Endometrial microvascular endothelial cells (primary cell): ENCODE measurements around the gene PCSK2. TPM values are rescaled to one million over a fixed set of nuclear protein-coding genes. Genes with fewer than 3 reads are reported as not detected.
"Not testable (repeated sequence)": the region's sequence is repeated elsewhere in the genome, so short reads cannot be mapped to it uniquely, and the experiment has no call there.

Experiments
- in situ Hi-C: cut with HindIII; loops from 2 replicates; pipeline ENCODE4 v1.10.0; 2017; ENCODE audit warnings: low sequenced_read_pairs, low pct_unique_long_range_greater_than_20kb; ENCODE audit errors: inconsistent ontology term
- total RNA-seq: library from RNA; depleted of rRNA; stranded (reverse); fragments of >200 nt; gene quantifications from one replicate; pipeline ENCODE4 v1.2.3, GENCODE V29; 2015; ENCODE audit errors: inconsistent ontology term

Gene PCSK2, protein sequence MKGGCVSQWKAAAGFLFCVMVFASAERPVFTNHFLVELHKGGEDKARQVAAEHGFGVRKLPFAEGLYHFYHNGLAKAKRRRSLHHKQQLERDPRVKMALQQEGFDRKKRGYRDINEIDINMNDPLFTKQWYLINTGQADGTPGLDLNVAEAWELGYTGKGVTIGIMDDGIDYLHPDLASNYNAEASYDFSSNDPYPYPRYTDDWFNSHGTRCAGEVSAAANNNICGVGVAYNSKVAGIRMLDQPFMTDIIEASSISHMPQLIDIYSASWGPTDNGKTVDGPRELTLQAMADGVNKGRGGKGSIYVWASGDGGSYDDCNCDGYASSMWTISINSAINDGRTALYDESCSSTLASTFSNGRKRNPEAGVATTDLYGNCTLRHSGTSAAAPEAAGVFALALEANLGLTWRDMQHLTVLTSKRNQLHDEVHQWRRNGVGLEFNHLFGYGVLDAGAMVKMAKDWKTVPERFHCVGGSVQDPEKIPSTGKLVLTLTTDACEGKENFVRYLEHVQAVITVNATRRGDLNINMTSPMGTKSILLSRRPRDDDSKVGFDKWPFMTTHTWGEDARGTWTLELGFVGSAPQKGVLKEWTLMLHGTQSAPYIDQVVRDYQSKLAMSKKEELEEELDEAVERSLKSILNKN
- not detected for total RNA-seq

DNA sequence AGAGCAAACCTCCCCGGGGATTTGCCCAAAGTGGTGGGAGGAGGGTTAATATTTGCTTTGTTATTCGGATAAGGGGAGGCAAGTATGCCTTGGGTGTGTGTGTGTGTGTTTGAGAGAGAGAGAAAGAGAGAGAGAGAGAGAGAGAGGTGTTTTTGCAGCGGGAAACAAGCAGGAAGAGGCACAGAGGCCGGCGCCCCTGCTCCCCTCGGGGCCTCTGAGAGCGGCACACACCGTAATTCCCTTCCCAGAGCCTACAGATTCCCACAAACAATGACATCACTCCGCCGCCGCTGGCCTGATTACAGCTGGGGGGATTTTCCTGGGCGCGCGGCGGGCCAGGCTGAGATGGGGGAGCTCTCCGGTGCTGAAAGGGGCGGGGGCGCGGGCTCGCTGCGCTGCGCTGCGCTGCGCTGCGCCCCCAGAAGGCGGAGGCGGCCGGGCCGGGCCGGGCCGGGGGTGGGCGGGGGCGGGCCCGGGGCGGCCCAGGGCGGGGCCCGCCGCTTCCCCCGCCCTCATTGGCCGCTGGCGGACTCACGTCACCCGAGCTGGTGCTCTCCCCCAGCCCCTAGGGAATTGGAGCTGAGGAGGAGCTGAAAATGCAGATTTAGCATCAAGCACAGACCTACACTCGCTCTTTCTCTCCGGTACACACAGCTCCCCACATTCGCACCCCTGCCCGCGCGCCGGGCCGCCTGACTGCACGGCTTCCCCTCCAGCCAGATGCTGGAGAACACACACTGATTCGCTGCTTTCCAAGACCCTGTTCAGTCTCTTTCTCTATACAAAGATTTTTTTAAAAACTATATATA lies at the start of gene PCSK2:
Gene PCSK2, plus strand, starts transcription at position 631 of the 809 bp plus-strand sequence. CDS start 266 bp downstream, outside the sequence.
- in situ Hi-C loops = no loop called here

DNA sequence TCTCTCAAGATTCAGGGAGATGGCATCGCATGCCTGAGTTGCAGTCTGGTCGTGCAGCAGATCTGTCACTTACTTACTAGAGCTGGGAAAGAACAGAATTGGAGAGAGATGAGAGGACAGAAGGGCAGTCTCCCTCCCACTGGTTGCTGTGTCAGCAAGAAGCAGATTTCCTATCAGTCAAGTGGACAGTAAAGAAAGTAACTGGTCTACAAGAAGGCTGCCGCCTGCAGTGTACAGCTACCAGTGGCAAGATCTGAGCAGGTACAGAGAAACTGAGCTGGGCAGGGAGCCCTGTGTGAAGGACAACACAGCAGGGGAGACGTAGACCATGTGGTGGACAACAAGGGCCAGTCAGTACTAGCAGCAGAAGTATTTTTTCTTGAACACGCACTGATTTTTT lies 49.5 kb upstream of the PCSK2 start:
- in situ Hi-C loops = no loop called here

- in situ Hi-C loops = no loop called here
These were observed 47.0 kb upstream of the PCSK2 start for GRCh38 chr20:17179840-17180239.

DNA sequence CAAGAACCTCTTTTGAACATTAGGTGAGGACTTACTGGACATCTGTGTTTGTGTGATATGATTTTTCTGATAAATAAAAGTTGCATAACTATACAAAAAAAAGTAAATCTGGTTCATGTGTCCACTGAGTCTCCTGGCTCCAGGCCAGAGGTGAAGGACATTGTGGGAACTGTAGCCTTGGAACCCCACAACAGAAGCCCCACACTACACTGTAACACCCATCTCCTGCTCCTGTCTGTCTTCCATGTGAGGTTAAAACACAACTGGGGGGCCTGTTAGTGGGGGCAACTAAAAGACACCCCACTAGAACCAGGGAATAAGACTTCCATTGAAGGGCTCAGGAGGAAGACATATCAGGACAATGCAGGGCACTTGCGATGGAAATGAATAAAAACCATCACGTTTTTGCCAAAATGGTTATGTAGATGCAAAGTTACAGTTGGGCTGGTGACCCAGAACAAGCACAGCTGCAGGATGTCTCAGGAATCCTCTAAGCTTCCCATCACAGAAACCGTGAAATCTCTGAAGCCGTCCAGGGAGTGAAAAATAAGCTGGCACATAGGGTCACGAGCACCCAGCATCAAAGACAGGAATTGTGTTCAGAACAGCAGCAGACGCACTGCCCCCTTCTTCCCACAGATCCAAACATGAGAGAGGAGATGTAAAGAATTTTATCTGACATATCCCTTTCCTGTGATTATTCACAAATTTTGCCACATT lies 36.7 kb upstream of the PCSK2 start:
- in situ Hi-C loops = no loop called here

DNA sequence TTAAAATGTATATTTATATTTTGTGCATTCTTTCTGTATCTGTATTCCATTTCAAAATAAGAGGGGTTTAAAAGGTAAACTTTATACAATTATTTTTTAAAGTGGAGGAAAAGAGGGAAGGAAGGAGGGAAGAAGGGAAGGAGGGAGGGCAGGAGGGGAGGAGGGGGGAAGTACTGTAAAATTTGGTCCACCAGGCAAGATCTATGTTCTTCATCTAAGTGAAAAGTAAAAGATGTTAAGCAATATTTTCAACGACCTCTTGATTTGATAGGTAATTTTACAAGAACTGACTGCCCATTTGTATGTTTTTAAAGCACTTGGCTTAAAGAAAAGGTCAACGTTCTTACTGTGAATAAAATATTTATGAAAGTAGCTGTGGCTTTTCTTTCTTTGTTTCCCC lies 29.8 kb upstream of the PCSK2 start:
- in situ Hi-C loops = no loop called here

DNA sequence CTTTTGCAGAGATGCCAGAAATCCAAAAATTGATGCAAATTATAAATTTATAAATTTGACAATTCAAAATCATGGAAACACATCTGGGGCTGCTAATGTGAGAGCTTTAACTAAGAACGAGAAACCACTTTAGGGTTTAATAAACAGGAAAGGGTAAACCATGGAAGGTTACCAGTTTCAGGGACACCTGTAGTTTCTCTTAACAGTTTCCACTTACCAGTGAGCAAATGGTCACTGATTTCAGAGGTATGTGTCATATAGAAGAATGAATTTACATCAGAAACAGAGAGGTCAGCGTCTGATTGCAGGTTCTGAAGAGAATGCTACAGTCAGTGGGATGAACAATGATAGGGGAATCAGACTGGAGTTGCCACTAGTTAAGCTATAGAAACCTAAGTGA lies 24.8 kb upstream of the PCSK2 start:
- in situ Hi-C loops = no loop called here

DNA sequence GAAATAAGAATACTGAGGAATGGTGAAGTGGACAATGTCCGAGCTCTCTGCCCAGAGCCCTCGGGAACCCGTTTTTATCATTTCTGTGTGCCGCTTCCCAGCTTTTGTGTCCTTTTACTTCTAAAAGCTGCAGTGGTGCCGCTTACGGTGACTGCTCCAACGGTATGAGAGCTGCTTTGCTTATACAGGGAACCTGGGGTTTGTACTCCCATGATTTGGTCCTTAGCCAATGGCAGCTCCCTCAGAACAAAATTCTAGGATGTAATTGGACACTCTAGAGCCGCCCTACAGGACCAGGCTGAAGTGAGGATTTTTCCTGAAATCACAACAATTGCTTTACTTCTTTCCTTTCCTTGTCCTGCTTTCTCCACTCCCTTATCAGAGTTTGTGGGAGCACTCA lies 24.2 kb upstream of the PCSK2 start:
- in situ Hi-C loops = no loop called here

- in situ Hi-C loops = no loop called here
These were observed 21.6 kb upstream of the PCSK2 start for GRCh38 chr20:17205084-17205813.

- in situ Hi-C loops = no loop called here
These were observed 16.5 kb upstream of the PCSK2 start for GRCh38 chr20:17210387-17210786.

DNA sequence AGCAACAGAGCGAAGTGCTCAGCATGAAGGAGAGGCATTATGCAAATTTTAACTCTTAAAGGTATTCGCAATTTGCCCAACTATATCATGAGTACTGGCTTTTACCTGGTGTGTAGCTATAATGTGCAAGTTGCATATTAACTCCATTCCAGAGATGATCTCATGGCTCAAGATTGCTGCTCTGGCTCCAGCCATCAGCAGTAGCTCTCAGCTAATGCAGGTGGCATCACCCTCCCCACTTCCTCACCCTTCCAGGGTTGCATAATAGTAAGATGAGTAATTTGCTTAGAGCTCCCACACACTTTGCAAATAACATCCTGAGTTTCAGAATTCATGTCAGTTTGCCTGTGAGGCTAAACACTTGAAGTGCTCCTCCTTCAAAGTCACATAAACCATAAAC lies 15.9 kb upstream of the PCSK2 start:
- in situ Hi-C loops = no loop called here

DNA sequence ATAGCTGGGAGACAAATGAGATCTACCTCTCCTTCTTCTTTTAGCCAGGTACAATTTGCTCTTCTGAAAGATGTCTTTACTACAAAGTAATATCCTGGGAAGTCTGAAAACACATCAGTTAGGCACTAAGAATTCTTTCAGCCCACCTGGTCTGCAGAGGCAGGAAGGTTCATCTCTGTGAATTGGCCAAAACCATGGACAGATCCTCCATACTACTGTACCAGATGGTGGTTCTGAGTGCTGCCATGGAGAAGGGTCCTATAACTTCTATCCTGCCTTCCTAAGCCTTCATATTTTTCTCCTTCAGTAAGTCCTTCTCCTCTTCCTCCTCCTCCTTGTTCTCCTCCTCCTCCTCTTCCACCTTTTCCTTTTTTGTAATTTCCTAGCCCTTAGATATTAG lies 11.7 kb upstream of the PCSK2 start:
- in situ Hi-C loops = no loop called here

DNA sequence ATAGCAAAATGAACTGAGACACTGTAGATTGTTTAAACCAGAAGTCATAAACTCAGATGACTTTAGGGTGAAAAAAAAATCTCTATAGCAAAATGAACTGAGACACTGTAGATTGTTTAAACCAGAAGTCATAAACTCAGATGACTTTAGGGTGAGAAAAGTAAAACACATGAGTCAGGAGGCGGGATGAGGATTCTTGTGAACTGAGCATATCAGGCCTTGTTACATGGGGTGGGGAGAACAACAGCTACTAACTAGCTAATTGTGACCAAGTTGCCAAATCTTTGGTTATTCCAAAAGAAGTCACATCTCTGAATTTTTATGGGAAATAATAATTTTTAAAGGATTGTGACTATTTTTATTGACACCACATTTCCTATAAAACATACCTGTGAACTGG lies 7.0 kb upstream of the PCSK2 start:
- in situ Hi-C loops = not testable (repeated sequence)

DNA sequence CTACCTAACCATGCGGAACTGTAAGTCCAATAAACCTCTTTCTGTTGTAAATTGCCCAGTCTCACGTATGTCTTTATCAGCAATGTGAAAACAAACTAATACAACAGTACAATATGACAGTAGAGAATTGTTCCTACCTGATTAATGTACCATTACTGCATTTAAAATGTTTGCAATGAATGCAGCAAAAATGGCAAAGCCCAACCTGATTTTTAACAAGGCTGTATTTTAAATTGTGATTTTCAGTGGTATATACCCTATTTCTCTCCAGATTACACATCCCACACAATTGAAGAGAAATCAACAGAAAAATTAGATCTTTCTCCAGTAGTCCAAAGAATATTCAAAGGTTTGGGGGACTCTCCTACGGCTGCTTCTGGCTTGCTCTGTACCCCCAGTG lies 3.3 kb upstream of the PCSK2 start:
- in situ Hi-C loops = no loop called here

DNA sequence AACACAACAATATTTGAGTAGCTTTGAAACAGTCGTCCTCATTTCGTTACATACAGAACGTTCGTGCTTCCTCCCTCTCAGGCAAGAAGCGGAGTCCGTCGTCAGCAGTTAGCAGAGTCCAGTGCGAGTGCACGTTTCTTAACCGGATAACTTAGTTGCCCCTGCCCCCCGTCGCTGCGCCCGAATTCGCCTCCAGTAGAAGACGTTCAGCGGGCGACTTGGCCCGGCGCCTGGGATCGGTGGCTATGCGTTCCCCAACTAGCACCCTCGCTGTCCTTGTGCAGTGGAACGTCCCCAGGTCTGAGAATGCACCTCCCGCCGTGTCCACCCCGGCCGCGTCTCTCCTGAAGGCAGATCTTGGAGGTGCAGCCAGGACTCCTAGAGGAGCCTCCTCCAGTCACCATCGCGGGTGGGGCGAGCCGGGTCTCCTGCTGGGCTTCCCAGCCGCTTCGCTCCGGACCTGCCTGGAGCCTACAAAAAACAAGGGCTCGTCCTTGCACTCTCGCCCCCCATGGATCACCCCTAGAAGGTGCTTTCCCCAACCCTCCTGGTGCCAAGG lies 910 bp upstream of the PCSK2 start:
- in situ Hi-C loops = no loop called here

DNA sequence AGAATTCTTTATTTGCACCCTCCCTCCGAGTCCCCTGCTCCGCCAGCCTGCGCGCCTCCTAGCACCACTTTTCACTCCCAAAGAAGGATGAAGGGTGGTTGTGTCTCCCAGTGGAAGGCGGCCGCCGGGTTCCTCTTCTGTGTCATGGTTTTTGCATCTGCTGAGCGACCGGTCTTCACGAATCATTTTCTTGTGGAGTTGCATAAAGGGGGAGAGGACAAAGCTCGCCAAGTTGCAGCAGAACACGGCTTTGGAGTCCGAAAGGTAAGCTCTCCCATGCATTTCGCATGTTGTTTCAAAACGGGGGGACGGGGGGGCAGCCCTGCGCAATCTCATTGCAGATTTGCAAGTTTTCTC lies 357 bp downstream of the PCSK2 start:
- in situ Hi-C loops = no loop called here

GRCh38 chr20:17227669-17228623 lies 1.1 kb downstream of the PCSK2 start:
- in situ Hi-C loops = no loop called here

DNA sequence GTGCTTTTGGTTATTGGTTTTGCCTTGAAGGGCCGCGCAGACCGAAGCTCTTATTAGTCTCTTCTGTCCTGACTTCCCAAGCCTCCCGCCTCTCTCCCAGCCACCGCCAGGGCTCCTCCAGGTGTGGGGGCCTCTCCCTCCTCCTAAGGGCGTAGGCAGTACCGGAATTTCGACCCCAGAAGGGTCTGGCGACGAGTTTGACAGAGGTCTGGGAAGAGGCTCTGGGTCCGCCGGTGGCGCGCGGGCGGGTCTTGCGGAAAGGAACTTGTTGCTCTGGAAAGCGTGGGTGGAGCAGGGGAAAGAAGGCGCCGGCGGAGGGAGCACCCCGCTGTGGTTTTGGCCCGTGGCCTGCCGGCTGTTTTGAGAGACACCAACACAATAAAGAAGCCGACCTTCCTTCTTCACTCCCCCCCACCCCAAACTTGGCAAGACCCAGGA lies 1.8 kb downstream of the PCSK2 start:
- in situ Hi-C loops = no loop called here
